ENCODE results near the gene PACSIN2.

PACSIN2 gene

DNA sequence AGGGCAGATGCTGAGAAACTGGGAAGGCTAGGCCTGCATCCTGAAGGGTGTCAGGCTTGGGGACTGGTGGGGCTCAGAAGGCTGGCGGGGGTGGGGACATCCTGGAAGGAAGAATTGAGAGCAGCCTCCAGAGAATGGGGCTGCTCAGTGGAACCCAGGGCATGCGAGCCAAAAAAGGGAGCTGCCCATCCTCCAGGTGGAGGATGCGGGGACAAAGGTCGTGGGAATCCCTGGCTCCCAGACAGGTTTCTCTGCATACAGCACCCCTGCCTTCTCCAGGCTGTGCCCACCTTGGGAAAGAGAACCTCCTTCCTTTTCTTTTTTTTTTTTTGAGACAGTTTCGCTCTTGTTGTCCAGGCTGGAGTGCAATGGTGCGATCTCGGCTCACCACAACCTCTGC, 117.0 kb downstream of the PACSIN2 start:
- ChIA-PET CTCF (no interaction called here), POLR2A (ENCODE audit: low non-redundant PET) (no interaction called here)
- DNase-seq (ENCODE audit: low spot score): no peak
- H3K27ac ChIP-seq: no peak overlapping the region
- TF ChIP-seq CTCF (conservative IDR thresholded peaks at IDR 0.05; ENCODE audit: low read depth): no peak

DNA sequence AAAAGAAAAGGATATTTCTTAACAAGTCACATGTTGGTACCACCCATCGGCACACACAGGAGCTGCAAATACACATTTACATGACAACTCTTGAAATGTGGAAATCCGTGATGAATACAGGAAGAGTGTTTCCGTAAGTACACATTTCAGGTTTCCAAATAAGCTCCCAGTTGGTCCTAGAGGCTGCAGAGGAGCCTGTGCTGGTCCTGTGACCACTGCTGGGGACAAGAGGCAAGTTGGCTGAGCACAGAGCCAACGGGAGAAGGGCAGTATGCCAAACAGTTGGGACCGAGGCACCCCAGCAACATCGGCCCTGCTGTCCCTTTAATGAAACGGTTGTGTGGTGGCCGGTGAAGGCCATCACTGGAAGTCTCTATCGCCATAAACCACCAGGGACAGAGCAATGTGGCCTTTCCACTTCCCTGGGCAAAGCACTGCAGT, 119.4 kb downstream of the PACSIN2 start:
- ChIA-PET POLR2A (ENCODE audit: low non-redundant PET) (no interaction called here), CTCF (interaction anchor here (0.6 kb wide), 2 partner anchors 105 to 146 kb away, joined by 3 to 4 read pairs; no protein-coding TSS in a partner anchor)
- no peak for TF ChIP-seq CTCF (conservative IDR thresholded peaks at IDR 0.05; ENCODE audit: low read depth)
- no peak for DNase-seq (ENCODE audit: low spot score)
- H3K27ac ChIP-seq: no peak overlapping the region

GRCh38 chr22:42895087-42895486, 119.9 kb downstream of the PACSIN2 start:
- TF ChIP-seq CTCF (conservative IDR thresholded peaks at IDR 0.05; ENCODE audit: low read depth): no peak
- DNase-seq (ENCODE audit: low spot score): no peak
- H3K27ac ChIP-seq: 0 out of 2 replicates have a peak overlapping the region, but pooled peaks have one; percentile 19
- CTCF ChIA-PET: interaction anchor here (0.6 kb wide), 1 partner anchor 146 kb away, joined by 3 read pairs; no protein-coding TSS in a partner anchor
- POLR2A ChIA-PET (ENCODE audit: low non-redundant PET): no interaction called here

DNA sequence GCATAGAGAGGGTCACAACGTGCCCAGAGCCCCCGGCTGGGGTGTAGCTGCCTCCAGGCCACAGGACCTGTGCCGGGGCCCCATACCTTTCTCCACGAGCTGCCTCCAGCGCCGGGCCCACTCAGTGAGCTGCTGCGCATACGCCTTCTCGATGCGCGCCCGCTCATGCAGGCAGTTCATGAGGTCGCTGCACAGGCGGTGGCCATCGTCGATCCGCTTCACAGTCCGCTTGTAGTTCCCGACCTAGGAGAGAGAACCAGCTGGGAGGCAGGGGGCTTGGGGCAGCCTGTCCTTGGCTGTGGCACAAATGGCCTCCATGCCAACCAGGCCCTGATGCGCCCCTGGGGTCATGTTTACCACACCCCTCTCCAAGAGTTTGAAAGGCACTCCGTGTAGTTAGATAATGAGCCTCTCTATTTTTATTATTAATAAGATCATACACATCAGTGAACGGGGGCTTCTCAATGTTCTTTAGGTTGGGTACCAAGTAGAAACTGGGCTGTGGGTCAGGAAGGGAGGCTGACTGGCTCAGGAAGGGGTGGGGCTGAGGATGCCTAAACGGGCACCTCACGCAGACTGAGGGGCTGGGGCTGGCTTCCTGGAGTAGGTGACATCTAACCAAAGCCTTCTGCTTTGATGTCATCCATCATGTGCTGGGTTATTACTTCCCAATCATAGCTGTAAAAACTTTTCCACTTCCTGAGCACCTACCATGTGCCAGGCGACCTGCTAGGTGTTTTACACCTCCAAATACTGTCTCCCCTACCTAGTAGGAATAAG, 121.4 kb downstream of the PACSIN2 start:
- ChIA-PET POLR2A (ENCODE audit: low non-redundant PET) (no interaction called here), CTCF (interaction anchor here (0.6 kb wide), 1 partner anchor 8 kb away, joined by 4 read pairs; no protein-coding TSS in a partner anchor)
- DNase-seq (ENCODE audit: low spot score): no peak
- peak overlapping the region; percentile 26; the same call in 1 of the 2 replicates for H3K27ac ChIP-seq
- TF ChIP-seq CTCF (conservative IDR thresholded peaks at IDR 0.05; ENCODE audit: low read depth): no peak

- no peak for DNase-seq (ENCODE audit: low spot score)
- ChIA-PET CTCF (interaction anchor here (0.6 kb wide), 2 partner anchors 9 to 136 kb away, joined by 3 to 4 read pairs; no protein-coding TSS in a partner anchor), POLR2A (ENCODE audit: low non-redundant PET) (no interaction called here)
- peak overlapping the region; percentile 26 for H3K27ac ChIP-seq
- TF ChIP-seq CTCF (conservative IDR thresholded peaks at IDR 0.05; ENCODE audit: low read depth): no peak
These were observed 122.2 kb downstream of the PACSIN2 start for GRCh38 chr22:42892571-42893316.

DNA sequence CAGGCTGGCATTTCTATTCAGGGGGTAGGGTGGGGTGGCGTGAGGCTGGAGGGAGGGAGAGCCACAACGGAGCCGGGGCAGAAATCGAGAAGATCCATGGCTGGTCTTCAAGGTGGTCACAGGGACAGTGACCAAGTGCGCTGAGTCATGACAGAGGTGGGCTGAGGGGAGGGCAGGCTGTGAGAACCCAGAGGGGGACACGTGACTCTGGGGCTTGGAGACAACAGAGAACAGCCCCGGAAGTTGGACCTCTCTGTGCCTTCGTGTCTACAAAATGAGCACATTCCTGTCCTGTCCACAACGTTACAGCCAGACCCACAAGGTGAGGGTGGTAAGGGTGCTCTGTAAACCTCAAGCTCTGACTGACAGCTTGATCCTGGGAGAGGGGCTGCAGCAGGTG, 122.8 kb downstream of the PACSIN2 start:
- DNase-seq (ENCODE audit: low spot score): no peak
- CTCF ChIA-PET: interaction anchor here (0.6 kb wide), 1 partner anchor 136 kb away, joined by 3 read pairs; no protein-coding TSS in a partner anchor
- POLR2A ChIA-PET (ENCODE audit: low non-redundant PET): no interaction called here
- no peak for TF ChIP-seq CTCF (conservative IDR thresholded peaks at IDR 0.05; ENCODE audit: low read depth)
- peak overlapping the region; percentile 26 for H3K27ac ChIP-seq

Data from RWPE1 (cell line).